GM19023 (cell line): ENCODE measurements around the gene SLC35F5.
"Not testable (repeated sequence)": the region's sequence is repeated elsewhere in the genome, so short reads cannot be mapped to it uniquely, and the experiment has no call there.

Source experiments
- ATAC-seq: cut with Tn5 transposase; IDR thresholded peaks from one replicate; pipeline ENCODE4 v1.9.1; 2021; ENCODE audit warnings: mild to moderate bottlenecking, moderate library complexity; ENCODE audit not compliant: unreplicated experiment

The SLC35F5 gene

DNA sequence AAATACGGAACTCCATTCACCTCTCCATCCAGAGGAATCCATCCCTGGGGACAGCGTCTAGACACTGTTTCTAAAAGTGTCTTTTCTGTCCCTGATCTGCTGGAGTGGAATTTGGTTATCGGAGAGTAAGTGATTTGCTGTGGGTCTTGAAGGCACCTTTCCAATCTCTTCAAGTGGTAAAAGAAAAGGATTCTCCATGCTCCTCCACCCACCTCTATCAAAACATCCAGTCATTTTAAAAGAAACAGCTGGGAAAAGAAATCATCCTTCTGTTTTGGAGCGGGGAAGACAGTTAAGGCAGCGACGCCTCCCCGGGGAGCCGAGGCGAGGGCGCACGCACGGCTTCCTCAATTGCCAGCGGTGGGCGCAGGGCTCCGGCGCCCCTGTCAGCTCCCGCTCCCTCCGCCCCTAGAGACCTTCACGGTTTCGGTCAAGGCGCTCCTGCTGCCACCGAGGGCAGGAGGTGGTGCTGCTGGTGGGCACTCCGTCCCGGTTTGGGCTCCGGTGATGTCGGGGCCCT is 547 bp downstream of the SLC35F5 start:
- ATAC-seq: peak; percentile 46

DNA sequence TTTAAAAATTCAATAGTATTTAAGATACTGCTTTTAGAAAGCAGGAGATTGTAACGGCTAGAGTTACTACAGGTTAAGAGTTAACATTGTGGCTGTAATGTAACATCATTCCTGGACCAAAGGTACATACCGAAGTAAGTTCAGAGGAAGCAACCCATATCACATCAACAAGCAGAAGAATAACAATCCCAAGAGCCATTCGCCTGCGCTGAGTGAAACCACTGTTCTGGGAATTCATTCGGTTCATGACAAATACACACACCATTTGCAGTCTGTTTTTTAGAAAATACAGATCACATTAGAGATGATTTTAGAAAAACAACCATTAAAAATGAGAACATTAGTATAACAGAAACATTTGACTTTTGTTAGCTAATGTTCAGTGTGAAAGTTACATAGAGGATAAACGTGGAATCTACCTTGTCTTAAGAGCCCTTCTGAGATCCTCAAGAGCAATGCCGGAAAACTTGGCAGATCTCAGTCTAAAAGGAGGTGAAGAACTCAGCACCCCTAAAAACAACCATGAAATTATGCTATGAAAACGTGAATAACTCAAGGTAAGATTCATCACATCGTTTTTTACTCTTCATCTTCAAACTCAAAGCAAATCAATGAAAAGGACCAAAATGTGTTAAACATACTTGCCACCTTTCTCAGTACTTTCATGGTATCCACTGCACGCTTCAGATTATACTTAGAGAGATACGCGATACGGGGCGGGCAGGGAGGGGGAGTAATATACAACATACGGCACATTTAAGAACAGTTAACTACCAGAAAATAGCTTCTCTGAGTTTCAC is 1.2 kb downstream of the SLC35F5 start:
- ATAC-seq: no peak

DNA sequence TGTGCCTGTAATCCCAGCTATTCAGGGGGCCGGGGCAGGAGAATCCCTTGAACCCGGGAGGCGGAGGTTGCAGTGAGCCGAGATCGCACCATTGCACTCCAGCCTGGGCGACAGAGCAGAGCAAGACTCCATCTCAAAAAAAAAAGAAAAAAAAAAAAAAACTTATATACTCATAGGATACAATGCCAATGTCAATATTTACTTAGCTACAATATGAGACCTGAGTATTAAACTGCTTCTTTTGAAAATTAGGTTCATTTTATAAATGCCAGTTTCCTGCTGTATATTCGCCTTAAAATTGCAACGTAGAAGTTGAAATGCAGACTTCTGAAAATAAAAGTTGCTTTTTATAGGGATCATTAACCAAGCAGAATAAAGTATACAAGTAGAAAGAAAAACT is 2.3 kb downstream of the SLC35F5 start:
- no peak for ATAC-seq

DNA sequence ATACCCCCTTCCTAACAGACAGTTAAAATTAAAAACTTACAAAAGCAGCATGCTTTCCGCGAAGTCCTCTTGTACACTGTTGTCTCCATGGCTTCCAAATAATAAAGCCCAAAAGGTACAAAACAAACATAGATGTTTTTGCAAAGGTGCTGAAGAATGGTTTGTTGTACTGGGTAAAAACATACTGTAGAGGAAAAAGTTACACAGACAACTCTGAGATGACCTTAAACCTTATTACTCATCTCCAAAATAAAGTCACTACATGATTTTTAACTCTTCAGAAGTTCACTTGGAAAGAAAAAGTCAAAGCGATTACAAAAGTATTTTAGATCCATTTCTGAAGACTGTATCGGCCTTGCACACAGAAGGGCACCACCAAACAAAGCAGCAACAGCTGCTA is 6.1 kb downstream of the SLC35F5 start:
- no peak for ATAC-seq

DNA sequence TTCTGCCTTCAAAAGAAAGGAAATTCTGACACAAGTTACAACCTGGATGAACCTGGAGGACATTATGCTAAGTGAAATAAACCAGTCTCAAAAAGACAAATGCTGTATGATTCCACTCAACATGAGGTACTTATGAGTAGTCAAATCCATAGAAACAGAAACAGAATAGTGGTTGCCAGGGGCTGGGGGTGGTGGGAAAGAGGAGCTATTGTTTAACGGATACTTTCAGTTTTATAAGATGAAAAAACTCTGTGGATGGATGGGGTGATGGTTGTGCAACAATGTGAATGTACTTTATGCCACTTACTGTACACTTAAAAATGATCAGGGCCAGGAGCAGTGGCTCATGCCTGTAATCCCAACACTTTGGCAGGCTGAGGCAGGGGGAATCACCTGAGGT is 15.4 kb downstream of the SLC35F5 start:
- no peak for ATAC-seq

DNA sequence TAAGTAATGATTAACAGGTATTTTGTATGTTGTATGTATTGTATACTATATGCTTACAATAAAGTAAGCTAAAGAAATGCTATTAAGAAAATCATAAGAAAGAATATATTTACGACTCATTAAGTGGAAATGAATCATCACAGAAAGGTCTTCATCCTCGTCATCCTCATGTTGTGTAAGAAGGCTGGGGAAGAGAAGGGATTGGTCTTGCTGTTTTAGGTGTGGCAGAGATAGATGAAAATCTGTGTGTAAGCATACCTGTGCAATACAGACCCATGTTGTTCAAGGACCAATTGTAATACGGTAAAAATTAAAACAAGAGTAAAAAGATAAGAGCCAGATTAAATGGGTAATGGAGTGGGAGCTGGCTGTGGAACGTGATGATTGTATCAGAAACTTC is 16.6 kb downstream of the SLC35F5 start:
- no peak for ATAC-seq

DNA sequence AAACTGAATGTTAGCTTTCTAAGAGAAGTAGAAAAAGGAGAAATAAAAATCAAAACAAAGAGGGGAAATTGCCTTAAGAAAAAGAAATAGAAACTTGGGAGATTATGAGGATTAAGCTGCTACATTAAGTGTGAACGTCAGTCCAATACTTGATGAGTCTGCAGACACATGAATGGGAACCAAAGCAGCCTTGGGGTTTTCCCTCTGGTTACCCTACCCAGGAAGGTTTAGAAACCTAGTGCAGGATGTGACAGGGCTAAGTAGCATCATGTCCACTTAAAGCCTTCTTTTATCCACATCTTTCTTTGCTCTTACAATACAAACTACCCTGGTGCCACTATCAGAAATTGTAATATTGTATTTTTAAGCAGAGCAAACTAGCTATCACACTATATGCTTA is 22.3 kb downstream of the SLC35F5 start:
- no peak for ATAC-seq

DNA sequence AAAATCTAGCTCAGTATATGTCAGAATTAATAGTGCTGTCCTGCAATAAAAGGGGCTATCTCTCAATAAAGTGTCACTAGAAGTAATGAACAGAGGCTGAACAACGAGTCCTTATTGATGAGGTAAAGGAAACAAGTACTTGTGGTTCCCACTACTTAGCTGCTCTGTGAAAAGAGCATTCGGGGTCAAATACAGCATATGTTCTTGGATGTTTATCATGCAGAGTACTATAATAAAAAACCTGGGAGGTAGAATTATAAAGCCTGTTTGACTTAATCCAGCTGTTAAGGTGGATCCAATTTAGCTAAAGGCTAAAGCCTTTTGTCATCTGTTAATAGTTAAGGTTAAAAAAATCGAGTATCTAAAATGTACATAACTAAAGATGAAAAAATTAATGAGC is 32.4 kb downstream of the SLC35F5 start:
- no peak for ATAC-seq

DNA sequence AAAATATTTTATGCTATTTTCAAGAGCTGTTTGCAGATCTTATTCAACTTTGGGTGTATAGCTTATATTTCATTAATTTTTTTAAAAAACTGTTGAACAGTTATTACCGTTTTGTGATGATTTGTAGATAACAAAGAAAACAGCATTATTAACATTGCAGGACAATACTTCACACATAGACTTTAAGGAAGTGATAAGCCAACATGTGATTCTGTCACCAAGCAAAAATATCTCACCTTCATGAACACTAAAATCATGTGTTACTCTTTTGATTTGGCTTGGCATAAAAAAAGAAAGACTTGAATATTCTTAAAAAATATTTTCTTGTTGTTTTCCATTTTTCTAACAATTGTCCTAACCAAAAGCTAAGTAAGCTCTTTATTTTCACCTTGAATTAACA is 33.0 kb downstream of the SLC35F5 start:
- no peak for ATAC-seq

DNA sequence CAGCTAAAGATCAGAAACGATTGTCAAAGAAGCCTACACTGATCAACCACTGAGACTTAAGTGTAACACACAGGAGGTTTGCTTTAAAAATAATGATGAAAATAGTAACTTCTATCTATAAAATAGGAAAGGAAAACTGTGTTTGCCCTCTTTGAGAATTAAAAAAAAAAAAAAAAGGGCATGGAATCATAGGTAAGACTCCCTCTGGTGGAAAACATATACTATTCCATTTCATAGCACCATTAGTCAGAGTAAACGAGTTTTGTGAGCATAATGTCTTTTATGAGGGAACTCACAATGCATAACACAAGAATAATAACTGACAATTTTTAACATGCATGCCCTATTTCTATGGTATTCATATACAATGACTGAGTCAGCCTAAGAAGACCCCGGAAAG is 36.3 kb downstream of the SLC35F5 start:
- ATAC-seq: no peak

DNA sequence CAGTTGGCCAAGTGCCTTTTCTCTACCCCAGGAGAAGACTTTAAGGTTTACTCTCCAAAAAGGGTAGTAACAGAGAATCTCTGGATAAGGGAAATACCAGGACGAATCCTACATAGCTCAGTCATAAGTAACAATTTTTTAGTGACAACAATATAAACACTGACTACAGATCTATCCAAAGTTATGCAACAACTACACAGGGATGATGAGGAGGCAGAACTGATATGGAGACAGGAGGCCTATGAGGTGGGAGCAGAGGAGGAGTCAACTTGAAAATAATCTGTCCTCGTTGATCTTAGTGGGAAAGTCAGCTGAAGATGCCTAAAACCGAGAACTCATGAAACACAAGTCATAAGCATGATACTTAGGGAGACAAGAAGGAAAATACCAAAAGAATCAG is 40.2 kb downstream of the SLC35F5 start:
- no peak for ATAC-seq

DNA sequence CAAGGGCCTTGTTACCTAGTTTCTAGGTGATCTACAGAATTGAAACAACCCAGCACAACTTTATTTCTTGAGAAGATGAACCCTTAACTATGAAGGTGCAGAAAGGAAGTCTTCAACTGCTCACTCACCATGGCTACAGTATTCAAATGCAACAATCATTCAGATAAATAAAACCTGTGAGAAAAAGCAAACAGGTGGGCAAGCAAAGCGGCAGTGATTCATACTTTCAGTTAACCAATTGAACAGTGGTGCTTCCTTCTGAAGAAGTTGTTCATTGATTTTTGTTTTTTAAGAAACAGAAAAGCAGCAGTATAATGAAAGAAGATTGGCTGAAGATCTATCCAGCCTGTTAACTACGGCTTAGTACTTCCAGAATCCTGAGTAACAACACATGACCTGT is 43.5 kb downstream of the SLC35F5 start:
- no peak for ATAC-seq

DNA sequence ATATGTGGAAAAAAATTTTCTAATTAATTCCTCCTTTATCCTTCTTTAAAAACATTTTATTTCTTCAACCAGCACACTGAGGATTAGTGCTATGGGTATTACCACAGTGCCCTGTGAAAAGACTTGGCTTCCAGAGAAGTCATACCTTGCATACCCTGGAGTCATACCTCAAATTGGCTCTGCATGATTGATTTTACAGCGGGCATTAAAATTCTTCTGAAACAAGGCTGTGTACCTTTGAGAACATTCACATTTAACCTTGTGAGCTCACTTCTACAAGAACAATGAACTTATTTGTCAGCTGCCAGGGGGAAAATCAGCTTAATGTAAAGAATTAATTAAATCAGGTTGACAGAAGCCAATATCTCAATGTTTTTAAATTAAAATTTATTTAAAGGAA is 44.6 kb downstream of the SLC35F5 start:
- ATAC-seq: no peak

DNA sequence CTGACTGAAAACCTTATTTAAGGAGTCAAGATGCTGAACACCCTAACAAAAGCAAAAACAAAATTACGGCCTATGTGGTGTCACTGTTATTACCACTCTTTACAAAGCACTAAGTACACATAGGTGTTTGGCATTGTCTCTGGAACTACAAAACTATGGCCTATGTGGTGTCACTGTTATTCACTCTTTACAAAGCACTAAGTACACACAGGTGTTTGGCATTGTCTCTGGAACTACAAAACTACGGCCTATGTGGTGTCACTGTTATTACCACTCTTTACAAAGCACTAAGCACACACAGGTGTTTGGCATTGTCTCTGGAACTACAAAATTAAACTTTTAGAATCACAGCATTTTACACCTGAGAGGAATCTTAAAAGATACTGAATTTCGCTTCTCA is 47.4 kb downstream of the SLC35F5 start:
- no peak for ATAC-seq

DNA sequence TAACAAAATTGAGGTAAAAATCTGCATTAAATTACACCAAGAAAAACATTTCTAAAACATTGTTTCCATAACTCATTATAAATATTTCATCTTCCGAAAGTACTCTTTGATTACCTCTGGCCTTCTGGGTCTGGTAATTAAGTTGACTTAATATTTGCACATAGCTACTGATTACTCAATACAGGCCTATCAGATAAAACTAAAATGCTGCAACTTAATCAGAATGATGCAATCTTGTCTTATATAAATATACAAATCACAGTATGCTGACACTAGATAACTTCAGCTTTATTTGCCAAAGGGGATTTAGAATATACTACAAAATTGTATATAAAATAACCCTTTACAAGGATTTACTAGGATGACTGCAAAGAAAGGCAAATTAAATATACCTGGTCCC is 49.3 kb downstream of the SLC35F5 start:
- ATAC-seq: no peak

DNA sequence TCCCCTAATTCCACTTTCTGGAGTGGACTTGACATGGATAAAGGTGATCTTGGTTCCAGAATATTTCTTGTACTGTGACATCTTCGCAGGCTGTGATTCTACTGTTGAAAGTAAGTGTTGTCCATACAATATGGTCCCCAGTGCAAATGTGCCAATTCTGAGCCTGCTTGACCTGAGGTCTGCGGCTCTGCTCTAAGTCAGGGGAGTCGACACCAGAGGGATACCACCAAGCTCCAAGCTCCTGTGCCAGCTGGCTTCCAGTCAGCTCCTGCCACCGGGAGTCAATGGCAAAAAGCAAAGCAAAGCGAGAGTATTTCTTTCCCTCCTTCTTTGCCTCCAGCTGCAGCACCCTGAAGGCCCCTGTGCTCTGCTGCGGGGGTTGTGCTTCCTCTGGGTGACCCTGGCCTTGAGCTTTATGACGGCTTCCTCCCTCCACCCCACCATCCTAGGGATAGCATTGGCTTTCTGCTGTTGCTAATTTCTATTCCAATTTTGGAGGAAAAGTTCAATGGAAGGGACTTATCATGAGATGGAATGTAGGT is 50.4 kb downstream of the SLC35F5 start:
- ATAC-seq: no peak

DNA sequence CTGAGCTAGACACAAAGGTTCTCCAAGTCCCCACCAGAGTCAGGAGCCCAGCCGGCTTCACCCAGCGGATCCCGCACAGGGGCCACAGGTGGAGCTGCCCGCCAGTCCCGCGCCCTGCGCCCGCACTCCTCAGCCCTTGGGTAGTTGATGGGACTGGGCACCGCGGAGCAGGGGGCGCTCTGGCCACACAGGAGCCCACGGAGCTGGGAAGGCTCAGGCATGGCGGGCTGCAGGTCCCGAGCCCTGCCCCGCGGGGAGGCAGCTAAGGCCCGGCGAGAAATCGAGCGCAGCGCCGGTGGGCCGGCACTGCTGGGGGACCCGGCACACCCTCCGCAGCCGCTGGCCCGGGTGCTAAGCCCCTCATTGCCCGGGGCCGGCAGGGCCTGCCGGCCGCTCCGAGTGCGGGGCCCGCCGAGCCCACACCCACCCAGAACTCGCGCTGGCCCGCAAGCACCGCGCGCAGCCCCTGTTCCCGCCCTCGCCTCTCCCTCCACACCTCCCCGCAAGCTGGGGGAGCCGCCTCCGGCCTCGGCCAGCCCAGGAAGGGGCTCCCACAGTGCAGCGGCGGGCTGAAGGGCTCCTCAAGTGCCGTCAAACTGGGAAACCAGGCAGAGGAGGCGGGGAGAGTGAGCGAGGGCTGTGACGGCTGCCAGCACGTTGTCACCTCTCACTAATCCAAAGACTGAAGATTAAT is 52.0 kb downstream of the SLC35F5 start:
- not testable (repeated sequence) for ATAC-seq

DNA sequence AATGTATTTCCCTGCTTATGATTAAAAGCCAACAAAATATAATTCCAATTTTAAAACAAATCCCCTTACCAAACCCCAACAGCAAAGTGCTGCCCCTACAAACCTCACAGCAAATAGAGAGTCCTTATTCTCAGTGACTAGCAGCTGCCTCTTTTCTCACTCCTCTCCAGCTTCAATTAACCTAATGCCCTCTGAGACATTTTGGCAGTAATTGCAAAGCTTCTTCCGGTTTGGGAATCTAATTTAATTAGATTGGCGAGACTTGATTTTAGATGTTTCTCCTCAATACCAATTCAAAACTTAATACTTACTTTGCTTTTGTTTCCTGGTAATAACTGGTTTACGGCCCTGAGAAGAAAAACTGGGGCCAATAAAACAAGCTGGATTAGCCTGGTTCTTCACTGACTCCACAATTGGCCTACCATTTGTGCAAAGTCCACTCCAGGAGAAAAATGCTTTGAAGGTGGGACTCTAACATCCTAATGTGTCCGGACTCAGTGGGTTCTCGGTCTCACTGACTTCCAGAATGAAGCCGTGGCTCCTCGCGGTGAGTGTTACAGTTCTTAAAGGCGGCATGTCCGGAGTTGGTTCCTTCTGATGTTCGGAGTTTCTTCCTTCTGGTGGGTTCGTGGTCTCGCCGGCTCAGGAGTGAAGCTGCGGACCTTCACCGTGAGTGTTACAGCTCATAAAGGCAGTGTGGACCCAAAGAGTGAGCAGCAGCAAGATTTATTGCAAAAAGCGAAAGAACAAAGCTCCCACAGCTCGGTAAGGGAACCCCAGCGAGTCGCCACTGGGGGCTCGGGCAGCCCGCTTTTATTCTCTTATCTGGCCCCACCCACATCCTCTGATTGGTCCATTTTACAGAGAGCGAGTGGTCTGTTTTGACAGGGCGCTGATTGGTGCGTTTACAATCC is 52.8 kb downstream of the SLC35F5 start:
- no peak for ATAC-seq

DNA sequence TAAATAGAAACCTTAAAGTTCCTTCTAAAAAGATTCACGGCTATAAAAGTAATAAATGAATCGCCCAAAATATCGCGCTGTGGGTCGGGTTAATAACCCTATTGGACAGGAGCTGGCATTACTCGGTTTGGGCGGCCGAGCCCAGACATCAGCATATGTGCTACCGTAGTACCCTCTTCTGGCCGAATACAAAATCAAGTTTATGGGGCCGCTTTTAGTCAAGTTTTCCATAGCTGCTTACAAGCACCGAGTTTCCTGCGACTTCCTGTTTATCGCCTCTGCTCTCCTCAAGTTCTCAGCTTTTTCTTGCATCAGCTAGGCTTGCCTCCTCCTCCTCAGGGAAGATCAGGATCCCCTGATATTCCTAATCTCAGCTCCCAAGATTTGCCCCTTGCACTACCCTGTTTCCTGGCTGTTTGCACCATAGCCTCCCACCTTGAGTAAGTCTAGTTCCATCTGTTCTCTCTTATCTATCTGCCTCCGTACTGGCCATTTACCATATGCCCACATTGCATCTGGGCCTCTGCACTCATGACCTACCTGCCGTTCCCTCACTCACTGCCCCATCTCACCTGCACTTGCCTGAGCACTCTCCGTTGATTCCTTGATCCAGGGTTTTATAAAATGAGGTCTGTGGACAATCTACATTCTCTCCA is 56.1 kb downstream of the SLC35F5 start:
- ATAC-seq: peak; percentile 88

DNA sequence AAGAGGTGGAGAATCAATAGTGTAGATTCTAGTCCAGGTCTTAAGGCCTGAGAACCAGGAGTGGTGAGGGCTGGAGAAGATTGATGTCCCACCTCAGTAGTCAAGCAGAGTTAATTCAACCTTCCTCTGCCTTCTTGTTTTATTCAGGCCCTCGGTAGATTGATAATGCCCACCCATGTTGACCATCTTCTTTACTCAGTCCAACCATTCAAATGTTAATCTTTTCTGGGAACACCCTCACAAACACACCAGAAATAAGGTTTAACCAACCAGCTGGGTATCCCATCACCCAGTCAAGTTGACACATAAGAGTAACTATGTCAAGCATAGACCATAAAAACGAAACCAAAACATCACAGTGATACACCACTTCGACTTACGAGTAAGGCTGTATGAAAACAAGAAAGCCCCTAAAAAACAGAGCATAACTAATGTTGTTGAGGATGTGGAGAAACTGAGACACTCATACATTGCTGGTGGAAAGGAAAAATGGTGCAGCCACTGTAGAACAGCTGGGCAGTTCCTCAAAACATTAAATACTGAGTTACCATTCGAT is 57.5 kb downstream of the SLC35F5 start:
- ATAC-seq: peak; percentile 50
